ENCODE data around the gene CCDC134.

DNA sequence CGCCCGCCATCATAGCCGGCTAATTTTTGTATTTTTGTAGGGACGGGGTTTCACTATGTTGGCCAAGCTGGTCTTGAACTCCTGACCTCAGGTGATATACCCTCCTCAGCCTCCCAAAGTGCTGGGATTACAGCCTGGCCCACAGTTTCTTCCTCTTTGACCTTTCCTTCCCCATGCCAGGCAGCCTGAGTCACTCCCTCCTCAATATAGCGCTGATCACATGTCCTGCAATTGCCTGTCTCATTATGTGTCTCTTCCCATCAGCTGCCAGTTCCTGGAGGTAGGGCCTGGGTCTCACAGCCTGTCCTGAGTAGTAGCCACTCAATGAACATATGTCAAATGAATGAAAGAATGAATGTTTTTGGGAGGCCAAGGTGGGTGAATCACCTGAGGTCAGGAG, 43.0 kb upstream of the CCDC134 start:
- TF ChIP-seq SNAI2 (CRISPR knock-in tag; IDR thresholded peaks at IDR 0.05) (no peak), ZFP30 (CRISPR knock-in tag; IDR thresholded peaks at IDR 0.05) (no peak), RARB (CRISPR knock-in tag; IDR thresholded peaks at IDR 0.05) (no peak), ISL1 (CRISPR knock-in tag; IDR thresholded peaks at IDR 0.05) (no peak), ZNF70 (CRISPR knock-in tag; IDR thresholded peaks at IDR 0.05) (no peak), ZNF8 (CRISPR knock-in tag; IDR thresholded peaks at IDR 0.05) (no peak), ESRRG (CRISPR knock-in tag; IDR thresholded peaks at IDR 0.05) (no peak), PPARA (CRISPR knock-in tag; IDR thresholded peaks at IDR 0.05; ENCODE audit: borderline replicate concordance) (no peak), PATZ1 (CRISPR knock-in tag; IDR thresholded peaks at IDR 0.05; ENCODE audit: borderline replicate concordance) (no peak), BACH2 (CRISPR knock-in tag; IDR thresholded peaks at IDR 0.05; ENCODE audit: borderline replicate concordance) (no peak)
- TF ChIP-seq, protein P1, sequence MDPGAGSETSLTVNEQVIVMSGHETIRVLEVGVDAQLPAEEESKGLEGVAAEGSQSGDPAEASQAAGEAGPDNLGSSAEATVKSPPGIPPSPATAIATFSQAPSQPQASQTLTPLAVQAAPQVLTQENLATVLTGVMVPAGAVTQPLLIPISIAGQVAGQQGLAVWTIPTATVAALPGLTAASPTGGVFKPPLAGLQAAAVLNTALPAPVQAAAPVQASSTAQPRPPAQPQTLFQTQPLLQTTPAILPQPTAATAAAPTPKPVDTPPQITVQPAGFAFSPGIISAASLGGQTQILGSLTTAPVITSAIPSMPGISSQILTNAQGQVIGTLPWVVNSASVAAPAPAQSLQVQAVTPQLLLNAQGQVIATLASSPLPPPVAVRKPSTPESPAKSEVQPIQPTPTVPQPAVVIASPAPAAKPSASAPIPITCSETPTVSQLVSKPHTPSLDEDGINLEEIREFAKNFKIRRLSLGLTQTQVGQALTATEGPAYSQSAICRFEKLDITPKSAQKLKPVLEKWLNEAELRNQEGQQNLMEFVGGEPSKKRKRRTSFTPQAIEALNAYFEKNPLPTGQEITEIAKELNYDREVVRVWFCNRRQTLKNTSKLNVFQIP (CRISPR knock-in tag; IDR thresholded peaks at IDR 0.05; ENCODE audit: borderline replicate concordance, low read depth) = no peak
